GM12878 (cell line): Measurements from ENCODE around the gene ADGRE2. TPM values are rescaled to one million over a fixed set of nuclear protein-coding genes. Genes with fewer than 3 reads are reported as not detected.

ENCODE experiments used
- BACH1 ChIP-seq: fragments of 450-650 bp; IDR thresholded peaks from 2 replicates; pipeline ENCODE4 v1.6.1; 2017; ENCODE audit warnings: mild to moderate bottlenecking, borderline replicate concordance
- BHLHE40 ChIP-seq, 2 experiments: fragments of 450-650 bp in 1 of 2; IDR thresholded peaks; 2 replicates each; pipeline ENCODE4 v1.6.1; 2011 to 2017; ENCODE audit warnings: low read depth in 2 of 2, borderline replicate concordance in 1 of 2, improper control_type of control experiment in 1 of 2, low read length in 1 of 2, mild to moderate bottlenecking in 1 of 2
- HDGF ChIP-seq: fragments of 450-650 bp; IDR thresholded peaks from 2 replicates; pipeline ENCODE4 v1.6.1; 2016; ENCODE audit warnings: antibody characterized with exemption
- KDM1A ChIP-seq: fragments of 200-600 bp; sonication (generic); IDR thresholded peaks from 2 replicates; pipeline ENCODE4 v1.6.1; 2016; ENCODE audit warnings: borderline replicate concordance
- NR2C1 ChIP-seq: fragments of 450-650 bp; IDR thresholded peaks from 2 replicates; pipeline ENCODE4 v1.6.1; 2017; ENCODE audit warnings: antibody characterized with exemption, mild to moderate bottlenecking, moderate library complexity
- RAD21 ChIP-seq: IDR thresholded peaks from 2 replicates; pipeline ENCODE4 v1.6.1; 2011; ENCODE audit warnings: mild to moderate bottlenecking, low read depth, low read length, moderate library complexity; ENCODE audit not compliant: insufficient read depth
- RELB ChIP-seq: fragments of 450-650 bp; IDR thresholded peaks from 2 replicates; pipeline ENCODE4 v1.6.1; 2017; ENCODE audit warnings: low read depth, mild to moderate bottlenecking, moderate library complexity
- RFX5 ChIP-seq: IDR thresholded peaks from 2 replicates; pipeline ENCODE4 v1.6.1; 2011; ENCODE audit warnings: low read depth, low read length, improper control_type of control experiment
- SPI1 ChIP-seq: IDR thresholded peaks from 2 replicates; pipeline ENCODE4 v1.6.1; 2011; ENCODE audit warnings: low read depth, mild to moderate bottlenecking, low read length, moderate library complexity, borderline replicate concordance; ENCODE audit not compliant: insufficient read depth
- TCF12 ChIP-seq: IDR thresholded peaks from 2 replicates; pipeline ENCODE4 v1.6.1; 2011; ENCODE audit warnings: low read depth, mild to moderate bottlenecking, low read length
- WRNIP1 ChIP-seq: IDR thresholded peaks from 2 replicates; pipeline ENCODE4 v1.6.1; 2011; ENCODE audit warnings: low read depth, low read length, improper control_type of control experiment, borderline replicate concordance
- YY1 ChIP-seq: IDR thresholded peaks from 2 replicates; pipeline ENCODE4 v1.6.1; 2011; ENCODE audit warnings: low read depth, mild to moderate bottlenecking, low read length
- ZNF384 ChIP-seq: IDR thresholded peaks from 2 replicates; pipeline ENCODE4 v1.6.1; 2012; ENCODE audit warnings: low read depth, mild to moderate bottlenecking, low read length, improper control_type of control experiment, borderline replicate concordance
- polyA plus RNA-seq, 11 experiments: library from polyadenylated mRNA; depleted of rRNA in 4 of 11; unstranded in 6 of 11; stranded (reverse) in 5 of 11; fragments of >200 nt; fragmentation: Nextera tagmentation in 4 of 11; fragmentation: Illumina TruSeq in 1 of 11; extraction: Ambion mirVana in 4 of 11; extraction: Trizol in 1 of 11; gene quantifications; 1 replicate in 1 of 11; 2 replicates in 10 of 11; pipeline versions ENCODE4 v1.2.1 to v1.2.3, GENCODE V29; 2011 to 2016; ENCODE audit warnings: inconsistent platforms in 2 of 11, missing spikeins in 2 of 11, low read depth in 1 of 11
- total RNA-seq, 4 experiments: library from RNA; depleted of rRNA in 3 of 4; stranded (reverse); fragments of >200 nt in 3 of 4; fragmentation: Illumina TruSeq in 1 of 4; extraction: Trizol in 1 of 4; gene quantifications; 2 replicates each; pipeline versions ENCODE4 v1.2.1 to v1.2.3, GENCODE V29; 2013 to 2021
- TF ChIP-seq, protein P1 (sequence below): IDR thresholded peaks from 2 replicates; pipeline ENCODE4 v1.6.1; 2011; ENCODE audit warnings: borderline replicate concordance, low read depth, mild to moderate bottlenecking, moderate library complexity, low read length; ENCODE audit not compliant: insufficient read depth, poor library complexity, severe bottlenecking

The ADGRE2 gene
- total and polyA plus RNA-seq, 10 of the 15 experiments (the other 5 are each of a cell fraction or from before 2014, with no cell fraction given) = 0.15 to 12.7 (median 4.6) TPM

GRCh38 chr19:14704450-14704849 lies 73.9 kb downstream of the ADGRE2 start (continued):
- TF ChIP-seq RFX5 (no peak), RELB (no peak), RAD21 (no peak), WRNIP1 (no peak), NR2C1 (no peak), HDGF (no peak), ZNF384 (no peak), YY1 (no peak), TCF12 (no peak), BACH1 (no peak), KDM1A (no peak), BHLHE40 (IDR thresholded peaks at IDR 0.05; ENCODE audit: borderline replicate concordance in 1 of 2, low read depth in 2 of 2, low read length in 1 of 2) (no peak), SPI1 (no peak)
- TF ChIP-seq, protein P1, sequence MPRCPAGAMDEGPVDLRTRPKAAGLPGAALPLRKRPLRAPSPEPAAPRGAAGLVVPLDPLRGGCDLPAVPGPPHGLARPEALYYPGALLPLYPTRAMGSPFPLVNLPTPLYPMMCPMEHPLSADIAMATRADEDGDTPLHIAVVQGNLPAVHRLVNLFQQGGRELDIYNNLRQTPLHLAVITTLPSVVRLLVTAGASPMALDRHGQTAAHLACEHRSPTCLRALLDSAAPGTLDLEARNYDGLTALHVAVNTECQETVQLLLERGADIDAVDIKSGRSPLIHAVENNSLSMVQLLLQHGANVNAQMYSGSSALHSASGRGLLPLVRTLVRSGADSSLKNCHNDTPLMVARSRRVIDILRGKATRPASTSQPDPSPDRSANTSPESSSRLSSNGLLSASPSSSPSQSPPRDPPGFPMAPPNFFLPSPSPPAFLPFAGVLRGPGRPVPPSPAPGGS = no peak
